ENCODE data around the gene TBX10. TPM values are rescaled to one million over a fixed set of nuclear protein-coding genes. Genes with fewer than 3 reads are reported as not detected.

Gene TBX10
- total and polyA plus RNA-seq, 2 of the 8 experiments (the other 6 are each of a cell fraction or from before 2014, with no cell fraction given) = 0.09 TPM; not detected in 1

GRCh38 chr11:67592880-67593564, 46.5 kb downstream of the TBX10 start:
- no peak overlapping the region for H3K4me3 ChIP-seq (ENCODE audit: extremely low read depth in 1 of 4, insufficient read depth in 2 of 4, low read depth in 3 of 4, low read length in 4 of 4)
- H3K23me2 ChIP-seq (ENCODE audit: low read depth, low read length) = no peaks in the 10 kb centered on the region
- no peaks in the 10 kb centered on the region for H3K79me1 ChIP-seq (ENCODE audit: low read depth, low read length)
- peaks cover 0 to 3% (median 0%) of the 10 kb centered on the region in 4 experiments; a peak in 1 of 8 replicates for H3K36me3 ChIP-seq (ENCODE audit: control insufficient read depth in 2 of 4, insufficient read depth in 4 of 4, low read length in 3 of 4)
- no peak overlapping the region; a peak in 1 of 7 replicates for H3K9ac ChIP-seq (replicated peaks in 1 of 4; ENCODE audit: extremely low read depth in 1 of 4, low read depth in 3 of 4, low read length in 3 of 4)
- no peaks in the 10 kb centered on the region for H4K20me1 ChIP-seq (replicated peaks in 1 of 2; ENCODE audit: control insufficient read depth in 1 of 2, insufficient read depth in 2 of 2, low read length in 2 of 2)
- FAIRE-seq (no peak), DNase-seq (ENCODE audit: low read depth in 1 of 2, low spot score in 2 of 2) (peak in 1 of 2 experiments; percentile 44)
- POLR2A ChIA-PET (ENCODE audit: partially characterized antibody) = interaction anchor here (0.6 to 6.1 kb wide), 9 partner anchors 9 to 179 kb away, joined by 3 to 71 read pairs (median 5); partner anchors contain the start of gene GSTP1
- peak overlapping the region; percentile 73; the same call in 1 of the 2 replicates for H2AFZ ChIP-seq (ENCODE audit: low read length)
- no peak overlapping the region for H3K4me2 ChIP-seq (ENCODE audit: insufficient read depth in 1 of 2, low read depth in 2 of 2, low read length in 2 of 2)
- no peak overlapping the region for H2BK5ac ChIP-seq (ENCODE audit: low read depth, low read length)
- H2BK20ac ChIP-seq (ENCODE audit: low read length) = no peak overlapping the region
- no peak overlapping the region for H3K23ac ChIP-seq (ENCODE audit: insufficient read length)
- CTCF ChIA-PET (ENCODE audit: partially characterized antibody) = interaction anchor here (1.0 to 3.2 kb wide), 8 partner anchors 8 to 1282 kb away, joined by 3 to 21 read pairs (median 4); partner anchors contain the start of gene GSTP1
- H3K14ac ChIP-seq (ENCODE audit: insufficient read length) = no peak overlapping the region
- peaks cover 5% of the 10 kb centered on the region in 2 experiments; a peak in 3 of 4 replicates for H3K9me3 ChIP-seq (ENCODE audit: insufficient read depth in 2 of 2, low read depth in 1 of 2, low read length in 1 of 2)
- H2BK15ac ChIP-seq (ENCODE audit: low read length) = no peak overlapping the region
- no peak overlapping the region for H4K5ac ChIP-seq (ENCODE audit: insufficient read length, low read depth, low read length)
- H2BK120ac ChIP-seq (replicated peaks; ENCODE audit: low read depth, low read length) = no peak overlapping the region
- H3K27ac ChIP-seq (ENCODE audit: low read depth, low read length) = no peak overlapping the region
- H3K4me1 ChIP-seq (replicated peaks in 1 of 4; ENCODE audit: control insufficient read depth in 3 of 4, insufficient read depth in 4 of 4, low read length in 3 of 4) = peaks cover 0 to 3% (median 1%) of the 10 kb centered on the region in 4 experiments; a peak in 1 of 7 replicates
- H3K27me3 ChIP-seq (replicated peaks in 1 of 4; ENCODE audit: control insufficient read depth in 3 of 4, extremely low read depth in 1 of 4, insufficient read depth in 3 of 4, low read length in 3 of 4) = no peaks in the 10 kb centered on the region; a peak in 1 of 7 replicates
- no peaks in the 10 kb centered on the region for H3K79me2 ChIP-seq (ENCODE audit: control insufficient read depth in 1 of 2, insufficient read depth in 2 of 2, low read length in 2 of 2)
- no peak overlapping the region for H3K56ac ChIP-seq (replicated peaks; ENCODE audit: insufficient read length, low read depth, low read length)
- no peak overlapping the region for H4K91ac ChIP-seq (replicated peaks; ENCODE audit: insufficient read length, low read length)
- H4K8ac ChIP-seq (ENCODE audit: extremely low read depth, insufficient read depth, low read length) = no peak overlapping the region
- no peak overlapping the region for H2BK12ac ChIP-seq (ENCODE audit: low read depth, low read length)
- no peak overlapping the region for H3K4ac ChIP-seq (replicated peaks; ENCODE audit: insufficient read length, low read depth, low read length)
- no peak overlapping the region for H2AK5ac ChIP-seq (ENCODE audit: low read depth, low read length)
- no peak overlapping the region; the same call in 1 of the 2 replicates for H3K18ac ChIP-seq (ENCODE audit: extremely low read depth, low read length)
- WGBS, 2 experiments (ENCODE audit: extremely low coverage in 1 of 2, insufficient coverage in 1 of 2, insufficient read length in 1 of 2, insufficient replicate concordance in 2 of 2, low coverage in 1 of 2, low lambda C conversion rate in 2 of 2, missing lambda C conversion rate in 1 of 2) = 73% methylated on average over 12 of the region's 12 CpGs; no CpG with 5 or more reads in 1 of the 2 experiments
